Measurements from ENCODE around the gene RDH14. TPM values are rescaled to one million over a fixed set of nuclear protein-coding genes. Genes with fewer than 3 reads are reported as not detected.

The RDH14 gene, protein sequence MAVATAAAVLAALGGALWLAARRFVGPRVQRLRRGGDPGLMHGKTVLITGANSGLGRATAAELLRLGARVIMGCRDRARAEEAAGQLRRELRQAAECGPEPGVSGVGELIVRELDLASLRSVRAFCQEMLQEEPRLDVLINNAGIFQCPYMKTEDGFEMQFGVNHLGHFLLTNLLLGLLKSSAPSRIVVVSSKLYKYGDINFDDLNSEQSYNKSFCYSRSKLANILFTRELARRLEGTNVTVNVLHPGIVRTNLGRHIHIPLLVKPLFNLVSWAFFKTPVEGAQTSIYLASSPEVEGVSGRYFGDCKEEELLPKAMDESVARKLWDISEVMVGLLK
- 10 to 100 TPM; 14.9 to 21.3 (median 18.3) TPM for total RNA-seq

GRCh38 chr2:18560031-18560796 is at the start of gene RDH14:
RDH14 (minus strand) TSS chr2:18560653; CDS start chr2:18560572, 81 bp downstream.
- no peaks in the 10 kb centered on the region for H3K27me3 ChIP-seq
- peaks cover 0 to 22% (median 0%) of the 10 kb centered on the region in 4 donors for H3K4me1 ChIP-seq
- TF ChIP-seq, protein P1, sequence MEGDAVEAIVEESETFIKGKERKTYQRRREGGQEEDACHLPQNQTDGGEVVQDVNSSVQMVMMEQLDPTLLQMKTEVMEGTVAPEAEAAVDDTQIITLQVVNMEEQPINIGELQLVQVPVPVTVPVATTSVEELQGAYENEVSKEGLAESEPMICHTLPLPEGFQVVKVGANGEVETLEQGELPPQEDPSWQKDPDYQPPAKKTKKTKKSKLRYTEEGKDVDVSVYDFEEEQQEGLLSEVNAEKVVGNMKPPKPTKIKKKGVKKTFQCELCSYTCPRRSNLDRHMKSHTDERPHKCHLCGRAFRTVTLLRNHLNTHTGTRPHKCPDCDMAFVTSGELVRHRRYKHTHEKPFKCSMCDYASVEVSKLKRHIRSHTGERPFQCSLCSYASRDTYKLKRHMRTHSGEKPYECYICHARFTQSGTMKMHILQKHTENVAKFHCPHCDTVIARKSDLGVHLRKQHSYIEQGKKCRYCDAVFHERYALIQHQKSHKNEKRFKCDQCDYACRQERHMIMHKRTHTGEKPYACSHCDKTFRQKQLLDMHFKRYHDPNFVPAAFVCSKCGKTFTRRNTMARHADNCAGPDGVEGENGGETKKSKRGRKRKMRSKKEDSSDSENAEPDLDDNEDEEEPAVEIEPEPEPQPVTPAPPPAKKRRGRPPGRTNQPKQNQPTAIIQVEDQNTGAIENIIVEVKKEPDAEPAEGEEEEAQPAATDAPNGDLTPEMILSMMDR (IDR thresholded peaks at IDR 0.05), result peak in 1 of 6 experiments; percentile 1
- peak; percentile 51 to 85 for TF ChIP-seq POLR2A (IDR thresholded peaks at IDR 0.05)

DNA sequence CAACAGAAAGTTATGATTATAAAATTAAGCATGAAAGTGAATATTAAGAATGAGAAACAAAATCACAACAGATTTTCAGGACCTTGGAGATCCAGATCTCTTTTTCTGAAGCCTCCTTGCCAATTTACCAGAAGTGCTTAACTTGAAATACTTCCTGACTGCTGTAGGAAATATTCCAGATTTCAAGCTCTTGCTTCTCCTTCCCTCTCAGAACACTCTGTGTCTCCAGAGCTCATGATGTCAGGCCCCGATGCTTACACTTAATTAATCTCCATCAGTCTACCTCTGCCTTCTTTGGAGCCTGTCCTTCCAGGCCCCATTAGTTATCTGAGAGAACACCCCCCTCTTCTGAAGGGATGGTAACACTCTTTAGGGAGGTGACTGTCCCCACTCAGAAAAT is 49.6 kb upstream of the RDH14 start:
- TF ChIP-seq, protein P1 (IDR thresholded peaks at IDR 0.05), result no peak
- no peak for TF ChIP-seq POLR2A (IDR thresholded peaks at IDR 0.05)
- no peaks in the 10 kb centered on the region for H3K36me3 ChIP-seq
- H3K4me3 ChIP-seq, result no peak overlapping the region
- no peaks in the 10 kb centered on the region for H3K27me3 ChIP-seq
- DNase-seq, result no peak
- H3K9me3 ChIP-seq, result no peaks in the 10 kb centered on the region
- H3K27ac ChIP-seq, result no peak overlapping the region
- no peaks in the 10 kb centered on the region for H3K4me1 ChIP-seq

More at GRCh38 chr2:18560031-18560796, at the start of gene RDH14:
- Histone ChIP-seq H3K9me3 (no peaks in the 10 kb centered on the region), H3K36me3 (peaks cover 0 to 5% (median 0%) of the 10 kb centered on the region in 3 donors), H3K4me3 (peak within 1 kb of the TSS; percentile 80 to 95 (median 90)), H3K27ac (peak within 1 kb of the TSS; percentile 97 to 99 (median 98))
- peak; percentile 93 to 98 (median 96) for DNase-seq

- no peak overlapping the region for H3K4me3 ChIP-seq
- no peaks in the 10 kb centered on the region for H3K36me3 ChIP-seq
- no peaks in the 10 kb centered on the region for H3K27me3 ChIP-seq
- DNase-seq, result no peak
- no peak overlapping the region for H3K27ac ChIP-seq
- no peak for TF ChIP-seq POLR2A (IDR thresholded peaks at IDR 0.05)
- H3K4me1 ChIP-seq, result no peaks in the 10 kb centered on the region
- H3K9me3 ChIP-seq, result no peaks in the 10 kb centered on the region
Measured at GRCh38 chr2:18605115-18605514, 44.7 kb upstream of the RDH14 start.

- no peak overlapping the region for H3K27ac ChIP-seq
- no peak overlapping the region for H3K4me3 ChIP-seq
- H3K36me3 ChIP-seq, result no peaks in the 10 kb centered on the region
- DNase-seq, result no peak
- H3K9me3 ChIP-seq, result no peaks in the 10 kb centered on the region
- H3K4me1 ChIP-seq, result no peaks in the 10 kb centered on the region
- no peak for TF ChIP-seq POLR2A (IDR thresholded peaks at IDR 0.05)
- TF ChIP-seq, protein P1 (IDR thresholded peaks at IDR 0.05), result no peak
- H3K27me3 ChIP-seq, result no peaks in the 10 kb centered on the region
Measured at GRCh38 chr2:18604531-18604885, 44.1 kb upstream of the RDH14 start.

- H3K27ac ChIP-seq, result no peak overlapping the region
- H3K4me1 ChIP-seq, result no peaks in the 10 kb centered on the region
- H3K36me3 ChIP-seq, result no peaks in the 10 kb centered on the region
- H3K9me3 ChIP-seq, result no peaks in the 10 kb centered on the region
- H3K27me3 ChIP-seq, result no peaks in the 10 kb centered on the region
- no peak for TF ChIP-seq POLR2A (IDR thresholded peaks at IDR 0.05)
- TF ChIP-seq, protein P1 (IDR thresholded peaks at IDR 0.05), result no peak
- DNase-seq, result no peak
- no peak overlapping the region for H3K4me3 ChIP-seq
Measured at GRCh38 chr2:18603854-18604530, 43.5 kb upstream of the RDH14 start.
